Measurements from ENCODE around the gene TMEM52B.
"Not testable (repeated sequence)": the region's sequence is repeated elsewhere in the genome, so short reads cannot be mapped to it uniquely, and the experiment has no call there.

The TMEM52B gene

DNA sequence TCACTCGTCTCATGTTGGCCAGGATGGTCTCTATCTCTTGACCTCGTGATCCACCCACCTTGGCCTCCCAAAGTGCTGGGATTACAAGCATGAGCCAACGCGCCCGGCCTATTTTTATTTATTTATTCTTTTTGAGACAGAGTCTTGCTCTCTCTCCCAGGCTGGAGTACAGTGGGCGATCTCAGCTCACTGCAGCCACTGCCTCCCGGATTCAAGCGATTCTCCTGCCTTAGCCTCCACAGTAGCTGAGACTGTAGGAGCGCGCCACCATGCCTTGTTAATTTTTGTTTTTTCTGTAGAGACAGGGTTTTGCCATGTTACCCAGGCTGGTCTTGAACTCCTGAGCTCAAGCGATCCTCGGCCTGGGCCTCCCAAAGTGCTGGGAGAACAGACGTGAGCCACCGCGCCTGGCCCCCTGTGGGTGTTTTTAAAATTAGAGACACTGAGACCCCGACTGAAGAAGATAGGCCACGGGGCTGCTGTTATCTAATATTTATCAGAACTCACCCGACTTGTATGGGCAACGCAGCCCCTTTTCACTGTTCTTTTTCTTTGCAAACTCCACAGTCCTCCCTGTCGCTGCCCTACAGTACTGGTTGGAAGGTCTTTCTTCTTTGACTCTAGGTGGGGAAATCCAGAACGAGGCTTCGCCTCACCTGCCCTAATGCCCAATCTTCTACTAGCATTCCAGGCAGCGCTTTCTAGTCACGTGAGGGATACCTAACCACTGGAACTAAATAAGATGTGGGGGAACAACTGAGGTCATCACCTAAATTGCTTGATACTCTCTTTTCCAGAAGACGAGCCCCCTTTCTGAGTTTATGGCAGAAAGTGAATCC lies 32.5 kb downstream of the TMEM52B start:
- DNase-seq = peak in 1 of 58 donors; percentile 5

DNA sequence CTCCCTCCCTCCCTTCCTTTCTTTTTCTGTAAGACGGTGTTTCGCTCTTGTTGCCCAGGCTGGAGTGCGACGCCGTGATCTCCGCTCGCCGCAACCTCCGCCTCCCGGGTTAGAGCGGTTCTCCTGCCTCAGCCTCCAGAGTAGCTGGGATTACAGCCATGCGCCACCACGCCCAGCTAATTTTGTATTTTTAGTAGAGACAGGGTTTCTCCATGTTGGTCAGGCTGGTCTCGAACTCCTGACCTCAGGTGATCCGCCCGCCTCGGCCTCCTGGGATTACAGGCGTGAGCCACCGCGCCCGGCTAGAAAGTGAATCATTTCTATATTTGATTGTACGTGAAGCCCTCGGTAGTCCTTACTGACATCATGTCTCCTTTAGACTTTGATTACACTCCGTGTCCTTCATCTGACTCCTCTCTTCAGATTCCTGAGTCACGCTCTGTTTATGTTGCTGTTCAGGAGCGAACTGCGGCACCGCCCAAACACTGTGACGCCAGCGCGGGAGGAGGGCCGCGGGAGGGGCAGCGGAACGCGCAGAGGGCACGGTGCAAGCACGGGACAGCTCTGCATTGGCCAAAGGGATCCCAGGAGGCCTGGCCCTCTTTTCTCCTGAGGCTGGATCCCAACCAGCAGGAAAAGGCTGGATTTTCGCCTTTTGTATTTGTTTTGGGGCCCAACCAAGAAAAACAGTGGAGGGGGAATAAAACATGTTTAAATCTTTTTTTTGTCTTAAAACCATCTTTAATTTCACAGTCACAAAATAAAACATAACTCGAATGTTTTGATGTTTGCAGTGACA lies 33.3 kb downstream of the TMEM52B start:
- DNase-seq = peak; percentile 39 to 96 (median 88)

DNA sequence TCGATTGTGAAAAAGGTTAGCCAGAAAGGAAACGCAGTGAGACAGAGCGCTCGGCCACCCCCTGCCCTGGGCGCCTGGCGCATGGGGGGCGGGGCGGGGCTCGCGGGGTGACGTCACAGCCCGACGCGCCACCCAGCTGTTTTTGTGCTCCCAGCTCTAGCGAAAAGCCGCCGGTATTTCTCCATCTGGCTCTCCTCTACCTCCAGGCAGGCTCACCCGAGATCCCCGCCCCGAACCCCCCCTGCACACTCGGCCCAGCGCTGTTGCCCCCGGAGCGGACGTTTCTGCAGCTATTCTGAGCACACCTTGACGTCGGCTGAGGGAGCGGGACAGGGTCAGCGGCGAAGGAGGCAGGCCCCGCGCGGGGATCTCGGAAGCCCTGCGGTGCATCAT lies 33.9 kb downstream of the TMEM52B start, which contains the start of gene GABARAPL1:
GABARAPL1 (plus strand) TSS at position 139 of the 393 bp plus-strand sequence; CDS start at position 392, 253 bp downstream.
- peak in 57 of 58 donors; percentile 39 to 87 (median 77) for DNase-seq

DNA sequence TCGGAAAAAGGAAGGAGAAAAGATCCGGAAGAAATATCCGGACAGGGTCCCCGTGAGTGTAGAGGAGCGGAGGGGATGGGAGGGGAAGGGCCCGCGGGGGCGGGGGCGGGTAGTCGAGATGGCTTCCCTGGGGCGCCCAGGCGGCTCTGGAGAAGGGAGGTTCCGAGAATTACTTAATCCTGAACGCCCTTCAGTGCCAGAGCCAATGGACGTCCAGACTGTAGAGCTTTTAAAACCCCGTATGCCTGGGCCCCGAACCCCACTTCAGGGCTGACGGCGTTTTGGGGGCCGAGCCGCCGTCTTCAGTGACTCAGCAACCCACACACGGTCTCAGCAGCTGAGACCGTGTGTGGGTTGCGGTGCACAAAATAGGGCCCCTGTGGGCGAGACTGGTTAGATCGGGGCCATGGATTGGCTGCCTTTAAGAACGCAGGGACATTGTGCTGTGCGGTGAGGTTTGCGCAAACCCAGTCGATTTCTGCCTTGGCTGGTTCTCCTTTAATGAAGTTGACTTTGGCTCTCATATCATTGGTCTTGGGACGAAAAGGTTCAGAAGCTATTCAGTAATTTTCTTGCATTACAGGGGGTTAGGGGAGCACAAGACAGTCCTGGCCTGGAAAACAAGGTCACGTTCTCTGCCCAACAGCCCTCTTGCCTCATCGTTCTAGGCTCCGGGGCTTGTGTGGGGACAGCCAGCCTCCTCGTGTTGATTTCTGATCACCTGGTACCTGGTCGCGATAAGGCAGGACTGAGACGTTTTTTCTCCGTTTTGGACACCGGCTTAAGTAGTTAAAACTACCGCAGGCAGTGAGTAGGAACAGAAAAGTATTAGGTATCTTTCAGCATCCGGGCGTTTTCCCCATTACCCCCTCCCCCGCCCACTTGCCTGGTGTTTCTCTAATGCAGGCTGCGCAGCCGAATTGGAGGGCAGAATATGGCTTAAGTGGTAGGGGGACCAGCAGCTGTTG lies 34.6 kb downstream of the TMEM52B start:
- DNase-seq = peak in 56 of 58 donors; percentile 11 to 87 (median 65)

DNA sequence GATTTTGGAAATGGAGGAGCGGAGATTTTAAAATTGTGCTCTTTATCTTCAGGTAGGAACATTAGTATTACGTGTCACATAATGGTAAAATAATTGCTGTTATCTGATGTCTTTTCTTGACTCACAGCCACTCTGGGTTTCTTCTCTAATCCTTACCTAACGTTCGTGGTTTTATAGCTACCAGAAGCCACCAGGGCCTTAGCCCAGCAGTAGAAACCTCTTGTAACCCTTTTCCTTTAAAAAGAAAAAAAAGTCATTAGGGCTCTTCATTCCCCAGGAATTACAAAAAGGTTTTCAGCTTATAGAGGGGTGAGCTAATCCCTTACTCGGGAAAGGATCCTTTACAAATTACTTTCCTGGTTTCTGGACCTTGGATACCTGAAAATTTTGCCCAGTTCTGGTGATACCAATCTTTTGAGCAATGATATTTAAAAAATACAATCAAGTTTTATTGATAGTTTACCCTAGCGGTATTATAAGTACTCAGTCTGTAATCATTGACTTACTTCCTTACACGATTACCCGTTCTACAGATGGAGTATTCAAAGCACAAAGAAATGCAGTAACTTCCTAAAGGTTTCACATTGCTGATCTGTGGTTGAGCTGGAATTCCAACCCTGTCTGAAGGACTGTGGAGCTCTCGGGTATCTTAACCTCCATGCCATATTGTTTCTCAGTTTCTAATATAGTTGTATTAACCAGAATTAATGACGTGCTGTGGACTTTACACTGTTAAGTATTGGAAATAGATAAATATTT lies 35.5 kb downstream of the TMEM52B start:
- no peak for DNase-seq

DNA sequence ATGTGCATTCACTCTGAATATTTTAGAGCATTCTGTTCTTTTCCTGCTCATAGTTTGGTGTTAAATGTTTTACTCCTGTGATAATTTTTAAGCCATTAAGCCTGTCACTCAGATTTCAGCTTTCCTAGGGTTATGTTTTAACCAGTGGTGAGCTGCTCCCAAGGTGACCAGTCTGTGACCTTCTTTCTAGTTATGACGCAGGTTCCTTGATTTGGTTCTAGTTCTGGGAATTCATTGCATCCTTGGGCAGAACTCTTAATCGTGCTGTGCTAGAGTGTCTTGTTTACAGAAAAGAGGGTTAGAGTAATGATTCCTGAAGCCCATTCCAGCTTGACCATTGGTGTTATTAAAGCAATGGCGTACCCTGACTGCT lies 36.0 kb downstream of the TMEM52B start:
- no peak for DNase-seq

DNA sequence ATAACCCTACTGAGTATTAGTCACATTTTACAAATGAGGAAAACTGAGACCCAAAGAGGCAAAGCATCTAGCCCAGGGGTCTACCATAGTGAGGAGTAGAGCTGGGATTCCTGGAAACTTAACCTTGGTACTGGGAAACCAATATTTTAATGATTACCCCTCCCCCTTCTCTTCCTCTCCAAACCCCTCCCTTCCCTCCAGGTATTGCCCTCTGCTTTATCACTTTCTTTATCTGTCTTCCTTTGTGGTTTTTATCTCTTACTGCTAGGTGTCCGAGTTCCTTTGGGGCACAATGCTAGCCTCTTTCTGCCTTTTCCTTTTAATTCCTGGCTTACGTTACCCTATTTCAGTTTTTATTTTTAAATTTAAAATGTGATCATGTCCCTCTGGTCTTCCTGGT lies 36.6 kb downstream of the TMEM52B start:
- no peak for DNase-seq

DNA sequence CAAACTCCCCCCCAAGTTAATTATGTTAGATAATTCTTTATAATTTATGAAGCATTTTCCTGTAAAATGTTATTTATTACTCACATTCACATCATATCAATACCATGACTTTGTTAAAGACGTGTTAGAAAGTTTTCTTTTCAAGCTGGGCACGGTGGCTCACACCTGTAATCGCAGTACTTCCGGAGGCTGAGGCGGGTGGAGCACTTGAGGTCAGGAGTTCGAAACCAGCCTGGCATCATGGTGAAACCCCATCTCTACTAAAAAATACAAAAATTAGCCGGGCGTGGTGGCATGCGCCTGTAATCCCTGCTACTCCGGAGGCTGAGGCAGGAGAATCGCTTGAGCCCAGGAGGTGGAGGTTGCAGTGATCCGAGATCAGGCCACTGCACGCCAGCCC lies 37.1 kb downstream of the TMEM52B start:
- DNase-seq = not testable (repeated sequence)

DNA sequence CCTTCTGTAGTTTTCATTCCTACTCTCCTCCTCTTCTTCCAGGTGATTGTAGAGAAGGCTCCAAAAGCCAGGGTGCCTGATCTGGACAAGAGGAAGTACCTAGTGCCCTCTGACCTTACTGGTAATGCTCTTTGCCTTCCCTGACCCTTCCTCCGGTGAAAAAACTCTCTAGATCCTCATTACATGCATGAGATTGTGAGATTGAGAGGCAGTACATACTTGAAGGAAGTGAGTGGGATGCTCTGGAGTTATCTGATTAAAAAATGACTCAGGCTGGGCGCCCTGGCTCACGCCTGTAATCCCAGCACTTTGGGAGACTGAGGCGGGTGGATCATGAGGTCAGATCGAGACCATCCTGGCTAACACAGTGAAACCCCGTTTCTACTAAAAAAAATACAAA lies 39.2 kb downstream of the TMEM52B start:
- DNase-seq = no peak

DNA sequence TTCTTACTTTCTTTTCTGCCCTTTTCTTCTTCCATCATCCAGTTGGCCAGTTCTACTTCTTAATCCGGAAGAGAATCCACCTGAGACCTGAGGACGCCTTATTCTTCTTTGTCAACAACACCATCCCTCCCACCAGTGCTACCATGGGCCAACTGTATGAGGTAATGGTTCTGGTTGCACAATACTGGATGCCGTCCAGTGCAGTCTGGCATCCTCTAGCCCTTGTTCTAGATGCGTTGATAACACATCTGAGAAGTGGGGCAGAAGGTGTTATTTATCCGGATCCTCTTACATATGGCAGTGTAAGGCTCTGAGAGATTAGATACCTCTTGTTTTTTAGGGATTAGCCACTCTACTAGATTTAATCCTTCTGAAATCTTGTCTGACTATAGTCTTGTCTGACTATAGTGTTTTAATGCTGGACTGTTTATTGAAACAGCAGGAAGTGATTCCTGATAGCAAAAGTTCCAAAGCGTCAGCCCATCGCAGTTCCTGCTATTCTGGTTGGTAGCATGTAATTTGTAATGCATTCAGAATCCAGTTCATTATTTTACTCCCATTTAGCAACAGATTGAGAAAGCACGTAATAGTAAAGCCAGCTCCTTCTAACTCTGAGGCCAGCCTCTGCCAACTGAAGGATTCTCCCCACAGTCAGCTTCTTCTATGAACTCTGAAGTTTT lies 41.7 kb downstream of the TMEM52B start:
- DNase-seq = peak in 34 of 58 donors; percentile 3 to 73 (median 26)

DNA sequence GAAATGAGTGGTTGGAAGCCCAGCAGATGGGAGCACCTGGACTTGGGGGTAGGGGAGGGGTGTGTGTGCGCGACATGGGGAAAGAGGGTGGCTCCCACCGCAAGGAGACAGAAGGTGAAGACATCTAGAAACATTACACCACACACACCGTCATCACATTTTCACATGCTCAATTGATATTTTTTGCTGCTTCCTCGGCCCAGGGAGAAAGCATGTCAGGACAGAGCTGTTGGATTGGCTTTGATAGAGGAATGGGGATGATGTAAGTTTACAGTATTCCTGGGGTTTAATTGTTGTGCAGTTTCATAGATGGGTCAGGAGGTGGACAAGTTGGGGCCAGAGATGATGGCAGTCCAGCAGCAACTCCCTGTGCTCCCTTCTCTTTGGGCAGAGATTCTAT lies 43.0 kb downstream of the TMEM52B start:
- no peak for DNase-seq

DNA sequence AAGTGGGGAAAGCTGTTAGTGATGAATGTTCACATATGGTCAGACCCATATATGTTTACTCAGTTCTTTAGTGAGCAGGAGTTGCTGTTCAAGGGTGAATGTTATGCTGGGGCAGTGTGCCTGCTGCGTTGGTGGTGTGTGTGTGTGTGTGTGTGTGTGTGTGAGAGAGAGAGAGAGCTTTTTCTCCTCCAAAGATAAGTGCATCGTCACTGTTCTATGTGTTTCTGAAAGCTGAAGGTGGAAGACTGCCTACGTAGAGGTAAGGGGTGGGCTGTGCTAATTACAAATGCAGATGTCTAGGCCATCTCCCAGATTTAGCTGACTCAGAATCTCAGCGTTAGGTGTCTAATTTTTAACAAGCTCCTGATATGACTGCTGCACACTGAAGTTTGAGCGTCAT lies 44.4 kb downstream of the TMEM52B start:
- DNase-seq = peak in 12 of 58 donors; percentile 5 to 64 (median 20)

DNA sequence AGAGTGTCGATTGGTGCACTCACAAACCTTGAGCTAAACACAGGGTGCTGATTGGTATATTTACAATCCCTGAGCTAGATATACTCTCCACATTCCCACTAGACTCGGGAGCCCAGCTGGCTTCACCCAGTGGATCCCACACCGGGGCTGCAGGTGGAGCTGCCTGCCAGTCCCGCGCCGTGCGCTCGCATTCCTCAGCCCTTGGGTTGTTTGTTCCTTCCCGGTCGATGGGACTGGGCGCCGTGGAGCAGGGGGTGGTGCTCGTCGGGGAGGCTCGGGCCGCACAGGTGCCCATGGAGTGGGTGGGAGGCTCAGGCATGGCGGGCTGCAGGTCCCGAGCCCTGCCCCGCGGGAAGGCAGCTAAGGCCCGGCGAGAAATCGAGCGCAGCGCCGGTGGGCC lies 46.6 kb downstream of the TMEM52B start:
- not testable (repeated sequence) for DNase-seq

DNA sequence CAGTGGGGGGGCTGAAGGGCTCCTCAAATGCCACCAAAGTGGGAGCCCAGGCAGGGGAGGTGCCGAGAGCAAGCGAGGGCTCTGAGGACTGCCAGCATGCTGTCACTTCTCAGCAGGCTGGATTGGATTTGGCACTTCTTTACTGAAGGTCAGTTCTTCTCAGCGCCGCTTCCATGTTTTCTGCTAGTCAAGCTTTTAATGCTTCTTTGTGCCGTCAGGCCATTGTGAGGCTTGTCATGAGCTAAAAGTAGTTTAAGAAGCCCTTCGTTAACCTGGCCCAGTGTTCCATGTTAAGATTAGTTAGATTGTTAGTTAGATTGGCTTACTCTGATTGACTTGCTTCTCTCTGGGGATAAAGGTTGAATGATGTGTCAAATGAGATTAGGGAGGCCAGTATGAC lies 47.3 kb downstream of the TMEM52B start:
- no peak for DNase-seq

DNA sequence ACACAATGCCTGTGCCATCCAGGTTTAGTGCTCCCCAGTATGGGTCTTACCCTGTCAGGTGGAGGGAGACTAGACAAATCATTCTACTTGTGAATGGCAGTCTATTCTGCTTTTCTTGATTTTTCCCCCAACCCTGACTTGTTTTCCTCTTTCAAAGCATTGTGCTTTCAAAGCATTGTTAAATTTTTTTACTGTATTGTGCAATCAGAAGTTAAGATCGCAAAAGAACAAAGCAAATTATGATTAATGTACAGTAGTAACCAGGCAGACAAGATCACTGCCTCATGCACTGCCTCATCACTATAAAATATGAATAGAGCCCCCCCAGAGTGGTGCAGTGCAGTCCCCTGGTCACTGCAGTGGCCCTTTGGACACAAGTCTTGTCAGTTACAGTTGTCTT lies 47.9 kb downstream of the TMEM52B start:
- no peak for DNase-seq

DNA sequence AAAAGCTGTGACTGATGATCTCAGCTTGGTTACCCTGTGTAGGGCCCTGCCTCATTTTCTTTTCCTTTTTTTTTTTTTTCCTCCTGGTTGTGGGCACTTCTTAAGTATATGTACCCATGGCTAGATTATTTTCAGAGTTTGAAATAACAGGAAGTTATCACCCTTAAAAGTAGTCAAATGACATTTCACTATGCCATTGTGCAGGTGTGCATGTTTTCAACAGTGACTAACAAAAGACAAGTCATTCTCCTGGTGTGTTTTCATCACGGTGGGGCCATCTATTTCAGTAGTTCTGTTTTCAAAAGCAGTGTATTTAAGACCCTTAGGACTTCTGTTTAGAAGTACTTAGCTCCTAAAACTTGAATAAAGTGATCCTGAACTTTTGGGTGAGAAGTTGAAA lies 48.8 kb downstream of the TMEM52B start:
- no peak for DNase-seq

DNA sequence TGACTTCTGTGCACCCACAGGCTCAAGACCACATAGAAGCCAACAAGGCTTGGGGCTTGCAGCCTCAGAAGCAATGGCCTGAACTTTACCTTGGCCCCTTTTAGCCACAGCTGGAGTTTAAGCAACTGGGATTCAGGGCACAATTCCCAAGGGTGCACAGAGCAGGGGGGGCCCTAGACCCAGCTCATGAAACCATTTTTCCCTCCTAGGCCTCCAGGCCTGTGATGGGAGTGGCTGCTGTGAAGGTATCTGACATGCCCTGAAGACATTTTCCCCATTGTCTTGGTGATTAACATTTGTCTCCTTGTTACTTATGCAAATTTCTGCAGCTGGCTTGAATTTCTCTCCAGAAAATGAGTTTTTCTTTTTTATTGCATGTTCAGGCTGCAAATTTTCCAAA lies 55.7 kb downstream of the TMEM52B start:
- no peak for DNase-seq

DNA sequence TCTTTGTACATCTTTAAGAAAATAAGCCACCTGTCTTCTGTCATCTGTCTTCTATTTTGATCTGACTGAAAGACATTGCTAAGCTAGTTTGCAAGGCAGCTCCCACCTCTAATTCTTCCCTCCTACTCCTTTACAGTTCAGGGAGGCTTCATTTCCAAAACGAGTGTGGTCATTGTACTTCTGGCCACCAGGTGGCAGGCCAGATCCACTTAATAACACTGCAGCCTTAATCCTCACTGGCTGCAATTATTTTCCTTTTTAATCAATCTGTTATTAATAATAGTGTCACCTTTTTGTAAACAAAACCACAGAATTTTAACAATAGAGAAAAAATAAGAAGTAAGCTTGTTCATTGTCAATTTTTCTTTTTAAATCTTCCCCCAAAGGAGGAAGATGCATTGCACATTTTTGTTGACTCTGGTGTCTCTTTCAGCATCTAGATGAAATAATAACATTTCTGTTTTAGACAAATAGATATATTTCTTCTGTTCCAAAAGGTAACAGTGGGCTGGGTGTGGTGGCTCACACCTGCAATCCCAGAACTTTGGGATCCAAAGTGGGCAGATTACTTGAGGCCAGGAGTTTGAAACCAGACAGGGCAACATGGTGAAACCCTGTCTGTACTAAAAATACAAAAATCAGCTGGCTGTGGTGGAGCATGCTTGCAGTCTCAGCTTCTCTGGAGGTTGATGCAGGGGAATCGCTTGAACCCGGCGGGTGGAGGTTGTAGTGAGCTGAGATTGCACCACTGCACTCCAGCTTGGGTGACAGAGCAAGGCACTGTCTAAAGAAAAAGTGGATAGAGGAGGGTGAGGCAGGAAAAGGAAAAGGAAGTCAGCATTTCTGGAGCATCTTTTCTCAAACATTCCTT lies 57.2 kb downstream of the TMEM52B start:
- DNase-seq = peak in 15 of 58 donors; percentile 6 to 43 (median 14)

DNA sequence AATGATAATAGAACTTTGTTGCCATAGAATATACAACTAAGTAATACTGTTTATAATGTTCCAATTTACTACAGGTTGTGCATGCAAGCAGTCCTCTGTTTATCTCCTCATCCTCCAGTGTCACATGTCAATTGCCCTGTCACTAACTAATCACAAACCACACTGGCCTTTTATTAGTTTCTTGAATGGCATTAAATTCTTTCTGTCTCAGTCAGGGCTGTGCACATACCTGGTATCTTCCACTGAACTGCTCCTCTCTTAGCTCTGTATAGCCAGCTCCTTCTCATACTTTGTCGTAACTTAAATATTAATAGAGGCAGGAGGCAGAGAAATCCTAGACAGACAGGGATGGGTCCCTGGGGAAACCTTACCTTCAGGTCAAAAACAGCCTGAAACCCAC lies 57.9 kb downstream of the TMEM52B start:
- DNase-seq = no peak
